A549 (cell line): ENCODE results near the gene NRG3.

ENCODE experiments used
- JUNB ChIP-seq: fragments of >200 bp; sonication (Bioruptor Twin); formaldehyde crosslinking; IDR thresholded peaks from 2 replicates; pipeline ENCODE4 v1.6.1; 2016
- NFE2L2 ChIP-seq: fragments of 150-350 bp; conservative IDR thresholded peaks from 2 replicates; pipeline ENCODE4 v1.6.1; 2014; ENCODE audit warnings: low read length
- NR3C1 ChIP-seq: fragments of >200 bp; sonication (Bioruptor Twin); formaldehyde crosslinking; IDR thresholded peaks from 3 replicates; pipeline ENCODE4 v1.6.1; 2017
- PHF8 ChIP-seq: fragments of 200-600 bp; sonication (generic); IDR thresholded peaks from 2 replicates; pipeline ENCODE4 v1.6.1; 2016; ENCODE audit warnings: low read depth, mild to moderate bottlenecking, antibody characterized with exemption, moderate library complexity, borderline replicate concordance
- POLR2A ChIP-seq: IDR thresholded peaks from 2 replicates; pipeline ENCODE4 v1.6.1; 2012; ENCODE audit warnings: mild to moderate bottlenecking, low read length
- POLR2AphosphoS2 ChIP-seq: conservative IDR thresholded peaks from 2 replicates; pipeline ENCODE4 v1.6.1; 2012; ENCODE audit warnings: low read length, improper control_type of control experiment, inconsistent platforms
- RAD21 ChIP-seq, 2 experiments: fragments of >200 bp in 1 of 2; sonication (Bioruptor Twin) in 1 of 2; formaldehyde crosslinking in 1 of 2; IDR thresholded peaks in 1 of 2; conservative IDR thresholded peaks in 1 of 2; 2 replicates in 1 of 2; 3 replicates in 1 of 2; pipeline ENCODE4 v1.6.1; 2012 to 2018; ENCODE audit warnings: inconsistent platforms in 1 of 2
- ZC3H11A ChIP-seq: fragments of 450-650 bp; IDR thresholded peaks from 2 replicates; pipeline ENCODE4 v1.6.1; 2014; ENCODE audit warnings: antibody characterized with exemption, mild to moderate bottlenecking
- TF ChIP-seq, protein P1 (sequence below): fragments of >200 bp; sonication (Bioruptor Twin); formaldehyde crosslinking; IDR thresholded peaks from 3 replicates; pipeline ENCODE4 v1.5.1; 2016
- TF ChIP-seq, protein P2 (sequence below): fragments of 150-350 bp; IDR thresholded peaks from 2 replicates; pipeline ENCODE4 v1.6.1; 2014; ENCODE audit warnings: low read depth, mild to moderate bottlenecking, low read length
- TF ChIP-seq, protein P3 (sequence below): fragments of 200-600 bp; sonication (generic); IDR thresholded peaks from 2 replicates; pipeline ENCODE4 v1.6.1; 2016; ENCODE audit warnings: antibody characterized with exemption, mild to moderate bottlenecking, moderate library complexity
- TF ChIP-seq, protein P4 (sequence below): IDR thresholded peaks from 2 replicates; pipeline ENCODE4 v1.6.1; 2012

DNA sequence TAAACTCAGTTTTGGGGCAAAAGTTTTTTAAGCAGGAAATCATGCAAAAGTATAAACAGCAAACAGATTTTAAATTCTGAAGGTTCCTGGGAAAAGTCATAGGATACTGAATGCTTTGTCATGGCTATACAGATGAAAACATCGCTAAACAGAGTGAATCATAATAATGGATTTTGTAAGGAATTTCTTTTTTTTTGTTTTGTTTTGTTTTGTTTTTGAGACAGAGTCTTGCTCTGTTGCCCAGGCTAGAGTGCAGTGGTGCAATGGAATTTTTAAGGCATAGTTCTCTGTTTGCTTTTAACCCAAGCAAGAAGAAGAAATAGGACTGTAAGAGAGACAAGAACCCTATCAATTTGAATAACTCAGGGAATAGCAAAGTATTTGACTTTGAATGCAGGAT lies 285.3 kb downstream of the NRG3 start:
- TF ChIP-seq, protein P1, sequence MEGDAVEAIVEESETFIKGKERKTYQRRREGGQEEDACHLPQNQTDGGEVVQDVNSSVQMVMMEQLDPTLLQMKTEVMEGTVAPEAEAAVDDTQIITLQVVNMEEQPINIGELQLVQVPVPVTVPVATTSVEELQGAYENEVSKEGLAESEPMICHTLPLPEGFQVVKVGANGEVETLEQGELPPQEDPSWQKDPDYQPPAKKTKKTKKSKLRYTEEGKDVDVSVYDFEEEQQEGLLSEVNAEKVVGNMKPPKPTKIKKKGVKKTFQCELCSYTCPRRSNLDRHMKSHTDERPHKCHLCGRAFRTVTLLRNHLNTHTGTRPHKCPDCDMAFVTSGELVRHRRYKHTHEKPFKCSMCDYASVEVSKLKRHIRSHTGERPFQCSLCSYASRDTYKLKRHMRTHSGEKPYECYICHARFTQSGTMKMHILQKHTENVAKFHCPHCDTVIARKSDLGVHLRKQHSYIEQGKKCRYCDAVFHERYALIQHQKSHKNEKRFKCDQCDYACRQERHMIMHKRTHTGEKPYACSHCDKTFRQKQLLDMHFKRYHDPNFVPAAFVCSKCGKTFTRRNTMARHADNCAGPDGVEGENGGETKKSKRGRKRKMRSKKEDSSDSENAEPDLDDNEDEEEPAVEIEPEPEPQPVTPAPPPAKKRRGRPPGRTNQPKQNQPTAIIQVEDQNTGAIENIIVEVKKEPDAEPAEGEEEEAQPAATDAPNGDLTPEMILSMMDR: no peak
- TF ChIP-seq JUNB (no peak), POLR2A (no peak), POLR2AphosphoS2 (no peak), ZC3H11A (no peak), NR3C1 (no peak), PHF8 (no peak), NFE2L2 (no peak), RAD21 (conservative IDR thresholded peaks at IDR 0.05 in 1 of 2, IDR thresholded peaks at IDR 0.05 in 1 of 2) (no peak)
- TF ChIP-seq, protein P2, sequence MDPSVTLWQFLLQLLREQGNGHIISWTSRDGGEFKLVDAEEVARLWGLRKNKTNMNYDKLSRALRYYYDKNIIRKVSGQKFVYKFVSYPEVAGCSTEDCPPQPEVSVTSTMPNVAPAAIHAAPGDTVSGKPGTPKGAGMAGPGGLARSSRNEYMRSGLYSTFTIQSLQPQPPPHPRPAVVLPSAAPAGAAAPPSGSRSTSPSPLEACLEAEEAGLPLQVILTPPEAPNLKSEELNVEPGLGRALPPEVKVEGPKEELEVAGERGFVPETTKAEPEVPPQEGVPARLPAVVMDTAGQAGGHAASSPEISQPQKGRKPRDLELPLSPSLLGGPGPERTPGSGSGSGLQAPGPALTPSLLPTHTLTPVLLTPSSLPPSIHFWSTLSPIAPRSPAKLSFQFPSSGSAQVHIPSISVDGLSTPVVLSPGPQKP: no peak
- TF ChIP-seq, protein P3, sequence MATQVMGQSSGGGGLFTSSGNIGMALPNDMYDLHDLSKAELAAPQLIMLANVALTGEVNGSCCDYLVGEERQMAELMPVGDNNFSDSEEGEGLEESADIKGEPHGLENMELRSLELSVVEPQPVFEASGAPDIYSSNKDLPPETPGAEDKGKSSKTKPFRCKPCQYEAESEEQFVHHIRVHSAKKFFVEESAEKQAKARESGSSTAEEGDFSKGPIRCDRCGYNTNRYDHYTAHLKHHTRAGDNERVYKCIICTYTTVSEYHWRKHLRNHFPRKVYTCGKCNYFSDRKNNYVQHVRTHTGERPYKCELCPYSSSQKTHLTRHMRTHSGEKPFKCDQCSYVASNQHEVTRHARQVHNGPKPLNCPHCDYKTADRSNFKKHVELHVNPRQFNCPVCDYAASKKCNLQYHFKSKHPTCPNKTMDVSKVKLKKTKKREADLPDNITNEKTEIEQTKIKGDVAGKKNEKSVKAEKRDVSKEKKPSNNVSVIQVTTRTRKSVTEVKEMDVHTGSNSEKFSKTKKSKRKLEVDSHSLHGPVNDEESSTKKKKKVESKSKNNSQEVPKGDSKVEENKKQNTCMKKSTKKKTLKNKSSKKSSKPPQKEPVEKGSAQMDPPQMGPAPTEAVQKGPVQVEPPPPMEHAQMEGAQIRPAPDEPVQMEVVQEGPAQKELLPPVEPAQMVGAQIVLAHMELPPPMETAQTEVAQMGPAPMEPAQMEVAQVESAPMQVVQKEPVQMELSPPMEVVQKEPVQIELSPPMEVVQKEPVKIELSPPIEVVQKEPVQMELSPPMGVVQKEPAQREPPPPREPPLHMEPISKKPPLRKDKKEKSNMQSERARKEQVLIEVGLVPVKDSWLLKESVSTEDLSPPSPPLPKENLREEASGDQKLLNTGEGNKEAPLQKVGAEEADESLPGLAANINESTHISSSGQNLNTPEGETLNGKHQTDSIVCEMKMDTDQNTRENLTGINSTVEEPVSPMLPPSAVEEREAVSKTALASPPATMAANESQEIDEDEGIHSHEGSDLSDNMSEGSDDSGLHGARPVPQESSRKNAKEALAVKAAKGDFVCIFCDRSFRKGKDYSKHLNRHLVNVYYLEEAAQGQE: no peak
- TF ChIP-seq, protein P4, sequence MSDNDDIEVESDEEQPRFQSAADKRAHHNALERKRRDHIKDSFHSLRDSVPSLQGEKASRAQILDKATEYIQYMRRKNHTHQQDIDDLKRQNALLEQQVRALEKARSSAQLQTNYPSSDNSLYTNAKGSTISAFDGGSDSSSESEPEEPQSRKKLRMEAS: no peak
